GM18502 (cell line): ENCODE measurements around the gene TRIM25.

ENCODE experiments used
- ATAC-seq: cut with Tn5 transposase; IDR thresholded peaks from one replicate; pipeline ENCODE4 v1.9.1; 2021; ENCODE audit warnings: mild to moderate bottlenecking; ENCODE audit not compliant: unreplicated experiment, poor library complexity

TRIM25 gene

GRCh38 chr17:56929362-56929969 lies 15.6 kb upstream of the TRIM25 start:
- no peak for ATAC-seq

- ATAC-seq, result no peak
Measured at GRCh38 chr17:56928586-56928985, 14.7 kb upstream of the TRIM25 start.

GRCh38 chr17:56926704-56927103 lies 12.9 kb upstream of the TRIM25 start:
- ATAC-seq, result no peak

- no peak for ATAC-seq
Measured at GRCh38 chr17:56926270-56926669, 12.4 kb upstream of the TRIM25 start.

GRCh38 chr17:56925088-56925487 lies 11.2 kb upstream of the TRIM25 start:
- no peak for ATAC-seq

GRCh38 chr17:56919717-56920116 lies 5.9 kb upstream of the TRIM25 start:
- ATAC-seq, result no peak

- ATAC-seq, result no peak
Measured at GRCh38 chr17:56918916-56919315, 5.1 kb upstream of the TRIM25 start.

- ATAC-seq, result no peak
Measured at GRCh38 chr17:56917559-56918296, 3.9 kb upstream of the TRIM25 start.

- no peak for ATAC-seq
Measured at GRCh38 chr17:56914581-56915273, 878 bp upstream of the TRIM25 start.

- ATAC-seq, result peak; percentile 50
Measured at GRCh38 chr17:56913353-56913866, 439 bp downstream of the TRIM25 start.

GRCh38 chr17:56913000-56913311 lies 893 bp downstream of the TRIM25 start:
- ATAC-seq, result no peak

GRCh38 chr17:56912105-56912999 lies 1.5 kb downstream of the TRIM25 start:
- no peak for ATAC-seq

GRCh38 chr17:56910509-56911235 lies 3.2 kb downstream of the TRIM25 start:
- no peak for ATAC-seq

- ATAC-seq, result no peak
Measured at GRCh38 chr17:56909742-56910508, 3.9 kb downstream of the TRIM25 start.

- ATAC-seq, result peak; percentile 93
Measured at GRCh38 chr17:56908001-56908542, 5.8 kb downstream of the TRIM25 start.

- no peak for ATAC-seq
Measured at GRCh38 chr17:56903560-56903959, 10.3 kb downstream of the TRIM25 start.

- ATAC-seq, result no peak
Measured at GRCh38 chr17:56902348-56902747, 11.5 kb downstream of the TRIM25 start.

- no peak for ATAC-seq
Measured at GRCh38 chr17:56899403-56899802, 14.4 kb downstream of the TRIM25 start.

GRCh38 chr17:56898874-56899273 lies 15.0 kb downstream of the TRIM25 start:
- ATAC-seq, result no peak
